Measurements from ENCODE around the gene BRAP. TPM values are rescaled to one million over a fixed set of nuclear protein-coding genes. Genes with fewer than 3 reads are reported as not detected.
"Not testable (repeated sequence)": the region's sequence is repeated elsewhere in the genome, so short reads cannot be mapped to it uniquely, and the experiment has no call there.

The BRAP gene
- polyA plus RNA-seq (ENCODE audit: insufficient read length in 4 of 4) = 10 to 100 TPM; 17.6 to 21.0 (median 19.4) TPM

GRCh38 chr12:111685811-111686573 is at the start of gene BRAP, which contains the start of gene ACAD10:
Gene BRAP (minus strand): TSS chr12:111685956. CDS start chr12:111685792, 164 bp downstream.
Gene ACAD10 (plus strand): TSS chr12:111686053. CDS start chr12:111692710, 6,657 bp downstream.
- peak; percentile 80 to 93 (median 88) for DNase-seq (ENCODE audit: low read depth in 4 of 4, low spot score in 2 of 4)

- DNase-seq (ENCODE audit: low read depth in 4 of 4, low spot score in 2 of 4) = no peak
Measured at GRCh38 chr12:111733340-111733915, 47.7 kb upstream of the BRAP start.

GRCh38 chr12:111732786-111733185 is 47.0 kb upstream of the BRAP start:
- DNase-seq (ENCODE audit: low read depth in 4 of 4, low spot score in 2 of 4) = no peak

- DNase-seq (ENCODE audit: low read depth in 4 of 4, low spot score in 2 of 4) = no peak
Measured at GRCh38 chr12:111730420-111730819, 44.7 kb upstream of the BRAP start.

GRCh38 chr12:111728795-111729194 is 43.0 kb upstream of the BRAP start:
- no peak for DNase-seq (ENCODE audit: low read depth in 4 of 4, low spot score in 2 of 4)

- not testable (repeated sequence) for DNase-seq (ENCODE audit: low read depth in 4 of 4, low spot score in 2 of 4)
Measured at GRCh38 chr12:111723646-111724360, 38.0 kb upstream of the BRAP start.

- DNase-seq (ENCODE audit: low read depth in 4 of 4, low spot score in 2 of 4) = no peak
Measured at GRCh38 chr12:111720457-111720856, 34.7 kb upstream of the BRAP start.

- not testable (repeated sequence) for DNase-seq (ENCODE audit: low read depth in 4 of 4, low spot score in 2 of 4)
Measured at GRCh38 chr12:111719316-111719715, 33.6 kb upstream of the BRAP start.

- DNase-seq (ENCODE audit: low read depth in 4 of 4, low spot score in 2 of 4) = no peak
Measured at GRCh38 chr12:111715279-111715678, 29.5 kb upstream of the BRAP start.

- no peak for DNase-seq (ENCODE audit: low read depth in 4 of 4, low spot score in 2 of 4)
Measured at GRCh38 chr12:111706145-111706544, 20.4 kb upstream of the BRAP start.

- no peak for DNase-seq (ENCODE audit: low read depth in 4 of 4, low spot score in 2 of 4)
Measured at GRCh38 chr12:111705672-111706071, 19.9 kb upstream of the BRAP start.

- no peak for DNase-seq (ENCODE audit: low read depth in 4 of 4, low spot score in 2 of 4)
Measured at GRCh38 chr12:111699962-111700361, 14.2 kb upstream of the BRAP start.

GRCh38 chr12:111693818-111694217 is 8.1 kb upstream of the BRAP start:
- no peak for DNase-seq (ENCODE audit: low read depth in 4 of 4, low spot score in 2 of 4)

GRCh38 chr12:111692575-111693210 is 6.9 kb upstream of the BRAP start:
- DNase-seq (ENCODE audit: low read depth in 4 of 4, low spot score in 2 of 4) = no peak

- no peak for DNase-seq (ENCODE audit: low read depth in 4 of 4, low spot score in 2 of 4)
Measured at GRCh38 chr12:111691262-111691661, 5.5 kb upstream of the BRAP start.

GRCh38 chr12:111687952-111688351 is 2.2 kb upstream of the BRAP start:
- DNase-seq (ENCODE audit: low read depth in 4 of 4, low spot score in 2 of 4) = no peak

GRCh38 chr12:111687255-111687654 is 1.5 kb upstream of the BRAP start:
- DNase-seq (ENCODE audit: low read depth in 4 of 4, low spot score in 2 of 4) = no peak

- no peak for DNase-seq (ENCODE audit: low read depth in 4 of 4, low spot score in 2 of 4)
Measured at GRCh38 chr12:111686574-111687105, 884 bp upstream of the BRAP start.

GRCh38 chr12:111685322-111685810 is 390 bp downstream of the BRAP start:
- peak in 1 of 4 donors; percentile 8 for DNase-seq (ENCODE audit: low read depth in 4 of 4, low spot score in 2 of 4)

- not testable (repeated sequence) for DNase-seq (ENCODE audit: low read depth in 4 of 4, low spot score in 2 of 4)
Measured at GRCh38 chr12:111684485-111685198, 1.1 kb downstream of the BRAP start.
